Activated naive CD8-positive, alpha-beta T cell treated with anti-CD3 and anti-CD28 coated beads, Interleukin-2, amount 50 U/mL, for 16 hours (primary cell): Measurements from ENCODE around the gene VEZT.
"Not testable (repeated sequence)": the region's sequence is repeated elsewhere in the genome, so short reads cannot be mapped to it uniquely, and the experiment has no call there.

Experiments used
- DNase-seq: peaks from one replicate; pipeline ENCODE4 v3.0.0-alpha.2; 2020; ENCODE audit warnings: low read depth, low spot score

VEZT gene

DNA sequence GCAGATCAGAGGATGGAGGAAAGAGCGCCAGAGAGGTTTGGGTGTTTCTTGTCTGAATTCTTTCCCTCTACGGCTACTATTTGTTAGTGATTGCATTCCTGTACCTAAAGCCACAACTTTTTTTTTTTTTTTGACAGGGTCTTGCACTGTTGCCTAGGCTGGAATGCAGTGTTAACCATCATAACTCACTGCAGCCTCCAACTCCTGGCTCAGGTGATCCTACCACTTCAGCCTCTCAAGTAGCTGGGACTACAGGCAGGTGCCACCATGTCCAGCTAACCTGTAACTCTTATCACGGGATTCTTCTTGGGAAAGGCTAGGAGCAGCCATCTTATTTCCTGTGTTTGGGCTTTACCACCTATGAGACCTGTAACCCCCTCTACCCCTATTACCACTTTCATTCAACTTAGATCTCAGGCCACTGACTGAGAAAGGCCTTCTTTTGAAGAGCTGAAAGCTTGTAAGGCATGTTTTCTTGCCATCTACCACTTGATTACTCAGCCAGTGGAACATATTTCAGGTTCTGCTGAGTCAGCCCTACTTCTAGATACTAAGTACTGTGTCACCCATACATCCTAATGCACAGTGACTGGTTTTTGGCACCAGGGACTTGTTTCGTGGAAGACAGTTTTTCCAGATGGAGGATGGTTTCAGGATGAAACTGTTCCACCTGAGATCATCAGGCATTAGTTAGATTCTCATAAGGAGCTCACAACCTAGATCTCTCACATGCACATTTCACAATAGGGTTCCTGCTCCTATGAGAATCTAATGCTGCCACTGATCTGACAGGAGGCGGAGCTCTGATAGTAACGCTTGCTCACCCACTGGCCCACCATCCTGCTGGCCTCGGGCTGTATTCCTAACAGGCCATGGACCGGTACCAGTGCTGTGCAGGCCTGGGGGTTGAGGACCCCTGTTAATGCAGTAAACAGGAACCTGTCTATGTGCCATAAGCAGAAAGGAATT is 6.9 kb downstream of the VEZT start:
- no peak for DNase-seq

- no peak for DNase-seq
Observed at GRCh38 chr12:95225645-95226212, 8.1 kb downstream of the VEZT start.

GRCh38 chr12:95227818-95228356 is 10.3 kb downstream of the VEZT start:
- DNase-seq: no peak

DNA sequence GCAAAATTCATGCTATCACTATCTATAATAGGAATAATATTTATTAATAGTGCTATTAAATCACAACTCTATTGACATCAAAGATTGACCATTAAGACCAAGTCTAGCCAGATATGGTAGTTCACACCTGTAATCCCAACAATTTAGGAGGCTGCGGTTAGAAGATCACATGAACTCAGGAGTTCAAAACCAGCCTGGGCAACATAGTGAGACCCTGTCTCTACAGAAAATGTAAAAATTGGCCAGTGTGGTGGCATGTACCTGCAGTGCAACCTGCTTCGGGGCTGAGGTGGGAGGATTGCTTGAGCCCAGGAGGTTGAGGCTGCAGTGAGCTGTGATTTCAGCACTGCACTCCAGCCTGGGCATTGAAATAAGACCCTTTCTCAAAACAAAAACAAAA is 11.0 kb downstream of the VEZT start:
- DNase-seq: no peak

DNA sequence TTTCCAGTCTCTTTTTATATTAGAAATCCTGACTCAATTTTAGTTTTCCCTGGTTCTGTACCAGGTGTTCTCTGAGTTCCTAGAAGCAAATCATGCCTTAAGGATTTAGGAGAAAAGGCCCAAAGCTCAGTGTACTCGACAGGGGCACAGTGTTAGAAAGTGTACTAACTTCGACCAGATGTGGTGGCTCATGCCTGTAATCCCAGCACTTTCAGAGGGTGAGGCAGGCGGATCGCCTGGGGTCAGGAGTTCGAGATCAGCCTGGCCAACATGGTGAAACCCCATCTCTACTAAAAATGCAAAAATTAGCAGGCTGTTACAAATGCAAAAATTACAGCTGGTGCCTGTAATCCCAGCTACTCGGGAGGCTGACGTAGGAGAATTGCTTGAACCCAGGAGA is 12.0 kb downstream of the VEZT start:
- DNase-seq: no peak

GRCh38 chr12:95230313-95230712 is 12.7 kb downstream of the VEZT start:
- no peak for DNase-seq

DNA sequence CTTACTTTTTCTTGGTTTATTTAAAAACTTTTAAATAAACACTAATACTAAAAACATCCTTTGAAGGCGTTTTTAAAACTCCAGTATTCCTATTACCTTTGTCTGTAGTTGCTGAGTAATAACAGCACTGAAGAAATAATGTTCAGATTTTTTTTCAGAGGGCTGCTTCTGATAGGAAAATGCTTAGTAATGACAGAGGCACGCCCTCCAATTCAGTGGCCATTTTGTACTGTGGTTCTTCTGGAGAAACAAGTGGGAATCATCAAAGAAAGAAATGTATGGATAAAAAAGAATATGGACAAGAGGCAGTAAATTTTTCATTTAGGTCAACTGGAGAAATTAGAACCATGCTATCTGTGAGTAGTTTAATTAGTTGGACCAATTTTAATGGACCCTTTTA is 13.6 kb downstream of the VEZT start:
- DNase-seq: no peak

DNA sequence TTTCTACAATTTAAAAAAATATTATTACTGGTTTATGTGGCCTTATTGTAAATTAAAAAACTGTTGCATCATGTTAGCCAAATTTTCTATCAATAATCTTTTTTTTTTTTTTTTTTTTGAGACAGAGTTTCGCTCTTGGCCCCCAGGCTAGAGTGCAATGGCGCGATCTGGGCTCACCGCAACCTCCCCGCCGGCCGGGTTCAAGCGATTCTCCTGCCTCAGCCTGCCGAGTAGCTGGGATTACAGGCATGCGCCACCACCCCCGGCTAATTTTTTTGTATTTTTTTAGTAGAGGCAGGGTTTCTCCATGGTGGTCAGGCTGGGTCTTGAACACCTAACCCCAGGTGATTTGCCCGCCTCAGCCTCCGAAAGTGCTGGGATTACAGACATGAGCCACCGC is 16.6 kb downstream of the VEZT start:
- not testable (repeated sequence) for DNase-seq

DNA sequence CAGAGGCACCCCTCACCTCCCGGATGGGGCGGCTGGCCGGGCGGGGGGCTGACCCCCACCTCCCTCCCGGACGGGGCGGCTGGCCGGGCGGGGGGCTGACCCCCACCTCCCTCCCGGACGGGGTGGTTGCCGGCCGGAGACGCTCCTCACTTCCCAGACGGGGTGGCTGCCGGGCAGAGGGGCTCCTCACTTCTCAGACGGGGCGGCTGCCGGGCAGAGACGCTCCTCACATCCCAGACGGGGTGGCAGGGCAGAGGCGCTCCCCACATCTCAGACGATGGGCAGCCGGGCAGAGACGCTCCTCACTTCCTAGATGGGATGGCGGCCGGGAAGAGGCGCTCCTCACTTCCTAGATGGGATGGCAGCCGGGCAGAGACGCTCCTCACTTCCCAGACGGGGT is 18.0 kb downstream of the VEZT start:
- not testable (repeated sequence) for DNase-seq

DNA sequence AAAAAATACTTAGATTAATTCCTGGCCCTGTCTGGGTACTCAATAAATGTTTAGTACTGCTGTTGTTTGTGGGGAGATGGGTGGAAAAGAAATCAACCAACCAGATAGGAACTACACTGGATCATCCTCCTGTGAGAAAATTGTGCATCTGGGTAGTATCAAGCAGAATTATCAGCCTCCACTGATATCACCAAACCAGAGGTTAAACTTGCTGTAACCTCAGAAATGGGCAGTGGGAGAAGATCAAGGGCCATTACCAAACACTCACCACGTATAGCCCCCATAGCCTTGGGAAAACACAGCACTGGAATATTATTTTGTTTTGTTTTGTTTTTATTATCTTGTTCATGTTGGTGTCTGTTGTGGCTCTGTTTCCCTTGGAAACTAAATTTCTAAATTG is 19.7 kb downstream of the VEZT start:
- DNase-seq: no peak

DNA sequence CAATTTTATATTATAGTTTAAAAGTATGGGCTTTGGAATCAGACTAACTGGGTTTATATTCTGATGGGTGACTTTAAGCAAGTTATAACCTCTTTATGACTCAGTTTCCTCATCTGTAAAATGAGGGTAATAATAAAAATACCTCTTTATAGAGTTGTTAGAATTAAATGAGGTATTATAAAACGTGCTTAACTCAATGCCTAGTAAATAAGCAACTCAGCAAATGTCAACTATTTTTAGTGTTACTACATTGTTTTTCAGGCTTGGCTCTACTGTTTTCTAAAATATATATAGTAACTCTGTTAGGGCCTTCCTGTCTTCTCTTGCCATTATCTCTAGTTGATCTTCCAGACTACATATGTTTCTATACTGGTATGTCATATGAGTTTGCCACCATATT is 20.5 kb downstream of the VEZT start:
- no peak for DNase-seq

GRCh38 chr12:95239216-95239615 is 21.6 kb downstream of the VEZT start:
- no peak for DNase-seq

DNA sequence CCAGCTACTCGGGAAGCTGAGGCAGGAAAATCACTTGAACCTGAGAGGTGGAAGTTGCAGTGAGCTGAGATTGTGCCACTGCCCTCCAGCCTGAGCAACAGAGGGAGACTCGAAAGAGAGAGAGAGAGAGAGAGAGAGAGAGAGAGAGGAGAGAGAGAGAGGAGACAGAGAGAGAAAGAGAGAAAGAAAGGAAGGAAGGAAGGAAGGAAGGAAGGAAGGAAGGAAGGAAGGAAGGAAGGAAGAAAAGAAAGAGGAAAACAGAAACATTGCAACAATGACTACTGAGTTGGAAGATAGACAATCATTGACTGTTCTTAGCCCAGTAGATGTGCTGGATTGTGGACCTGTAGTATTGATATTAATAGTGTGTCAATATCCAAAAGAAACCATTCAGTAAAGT is 22.2 kb downstream of the VEZT start:
- DNase-seq: not testable (repeated sequence)

DNA sequence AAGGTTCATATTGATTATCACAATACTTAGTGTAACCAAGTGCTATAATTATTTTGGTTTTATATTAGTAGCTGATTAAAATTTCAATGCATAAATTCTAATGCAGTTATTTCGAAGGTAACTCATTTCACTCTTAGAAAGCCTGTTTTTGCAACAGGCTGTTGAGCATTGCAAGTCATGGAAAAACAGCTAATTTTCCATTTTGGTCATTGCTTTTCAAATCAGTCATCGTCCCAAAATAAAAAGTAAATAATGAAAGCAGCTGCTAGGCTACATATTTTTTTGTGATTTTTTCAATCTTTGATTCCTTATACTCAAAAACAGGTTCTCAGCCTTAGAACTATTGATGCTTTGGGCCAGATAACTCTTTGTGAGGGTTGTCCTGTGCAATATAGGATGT is 22.9 kb downstream of the VEZT start:
- DNase-seq: no peak

GRCh38 chr12:95241138-95241537 is 23.5 kb downstream of the VEZT start:
- DNase-seq: not testable (repeated sequence)

- no peak for DNase-seq
Observed at GRCh38 chr12:95241761-95242506, 24.3 kb downstream of the VEZT start.

- no peak for DNase-seq
Observed at GRCh38 chr12:95243497-95244183, 26.0 kb downstream of the VEZT start.

DNA sequence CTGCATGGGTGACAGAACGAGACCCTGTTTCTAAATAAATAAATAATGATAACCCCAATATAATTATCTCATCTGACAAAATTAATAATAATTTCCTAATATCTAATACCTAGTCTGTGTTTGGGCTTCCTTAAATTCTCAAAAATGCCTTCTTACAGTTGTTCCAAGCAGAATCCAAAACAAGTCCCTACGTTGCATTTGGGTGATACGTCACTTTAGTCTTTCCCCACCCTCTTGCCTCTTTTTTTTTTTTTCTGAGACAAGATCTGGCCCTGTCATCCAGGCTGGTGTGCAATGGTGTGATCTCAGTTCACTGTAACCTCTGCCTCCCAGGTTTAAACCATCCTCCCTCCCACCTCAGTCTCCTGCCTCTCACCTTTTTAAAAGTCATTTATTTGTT is 26.7 kb downstream of the VEZT start:
- DNase-seq: no peak

DNA sequence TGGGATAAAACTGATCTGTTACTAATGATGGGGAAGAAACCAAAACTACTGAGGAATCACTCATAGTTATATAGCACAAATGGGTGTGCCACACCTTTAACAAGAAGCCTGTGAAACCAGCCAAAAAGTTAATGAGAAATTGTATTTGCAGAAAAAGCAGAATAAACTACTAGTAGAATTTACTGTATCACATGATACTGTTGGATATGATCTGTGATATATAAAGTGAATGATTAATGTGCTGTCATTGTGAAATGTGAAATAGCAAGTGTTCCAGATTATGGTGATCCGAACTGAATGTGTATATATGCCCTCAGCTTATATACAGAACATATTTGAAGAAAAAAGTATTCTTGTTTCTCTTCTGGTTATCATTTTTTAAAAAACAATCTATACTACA is 30.5 kb downstream of the VEZT start:
- DNase-seq: no peak

DNA sequence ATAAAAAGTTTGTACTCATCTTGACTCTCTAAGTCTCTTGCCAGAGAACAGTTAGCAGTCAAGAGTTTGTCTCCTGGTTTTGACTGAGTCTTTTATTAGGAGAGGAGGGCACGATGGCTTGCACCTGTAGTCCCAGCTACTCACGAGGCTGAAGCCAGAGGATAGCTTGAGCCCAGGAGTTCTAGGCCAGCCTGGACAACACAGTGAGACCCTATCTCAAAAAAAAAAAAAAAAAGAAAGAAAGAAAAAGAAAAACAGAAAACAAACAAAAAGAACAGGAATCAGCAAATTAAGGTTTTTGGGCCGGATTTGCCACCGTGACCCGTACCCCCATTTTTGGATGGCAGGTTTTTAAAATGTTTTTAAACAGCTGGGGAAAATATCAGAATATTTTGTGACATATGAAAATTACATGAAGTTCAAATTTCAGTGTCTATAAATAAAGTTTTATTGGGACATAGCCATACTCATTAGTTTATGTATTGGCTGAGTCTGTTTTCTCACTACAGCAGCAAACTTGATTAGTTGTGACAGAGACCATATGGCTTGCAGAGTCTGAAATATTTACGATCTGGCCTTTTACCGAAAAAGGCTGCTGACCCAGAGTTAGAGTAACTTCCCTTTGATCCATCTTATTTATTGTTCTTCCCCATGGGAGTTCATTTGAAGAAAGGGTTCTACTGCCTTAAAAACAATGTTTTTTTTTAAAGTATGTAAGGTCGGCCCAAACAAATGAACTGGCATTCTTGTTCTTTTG is 31.2 kb downstream of the VEZT start:
- DNase-seq: no peak

- DNase-seq: no peak
Observed at GRCh38 chr12:95253386-95253785, 35.8 kb downstream of the VEZT start.
